ENCODE measurements around the gene NAA30. TPM values are rescaled to one million over a fixed set of nuclear protein-coding genes. Genes with fewer than 3 reads are reported as not detected.

Gene NAA30
- total RNA-seq, 1 donor from 2014 or later: 27.3 TPM

DNA sequence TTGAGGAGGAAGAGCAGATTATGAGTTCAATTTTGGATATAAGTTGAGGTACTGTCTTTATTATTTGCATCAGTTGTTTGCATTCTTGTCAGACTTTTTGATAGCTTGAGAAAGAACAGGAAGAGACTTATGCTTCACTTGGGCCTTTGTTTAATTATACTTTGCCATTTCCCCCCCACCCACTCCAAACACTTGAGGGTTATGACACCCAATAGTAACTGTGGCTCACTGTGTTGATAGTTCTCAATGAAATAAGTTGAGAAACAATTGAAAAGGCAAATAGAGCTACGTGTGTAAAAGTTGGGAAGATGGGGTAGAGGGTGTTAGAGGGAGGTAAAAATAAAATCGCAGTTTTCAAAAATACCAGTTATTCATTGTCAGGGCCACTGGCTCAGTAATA lies 17.7 kb downstream of the NAA30 start:
- Histone ChIP-seq H2AFZ (ENCODE audit: low read depth, low read length) (no peak overlapping the region), H3K27ac (ENCODE audit: low read depth, low read length) (no peak overlapping the region), H3K4me1 (ENCODE audit: insufficient read depth, low read length) (no peaks in the 10 kb centered on the region), H3K27me3 (ENCODE audit: insufficient read depth, low read length) (no peaks in the 10 kb centered on the region), H3K4me3 (ENCODE audit: insufficient read depth, low read depth, low read length) (no peak overlapping the region), H3K9me3 (ENCODE audit: insufficient read depth, low read depth, low read length) (no peaks in the 10 kb centered on the region), H3K9ac (ENCODE audit: low read length) (no peak overlapping the region), H3K36me3 (ENCODE audit: insufficient read depth, low read length) (peaks cover 23% of the 10 kb centered on the region), H3K4me2 (ENCODE audit: low read length) (no peak overlapping the region), H4K20me1 (ENCODE audit: insufficient read depth, low read length) (peaks cover 15% of the 10 kb centered on the region), H3K79me2 (ENCODE audit: insufficient read depth, low read length) (peaks cover 33% of the 10 kb centered on the region)
- TF ChIP-seq EZH2 (IDR thresholded peaks at IDR 0.05; ENCODE audit: insufficient read depth, low read length): no peak
- H3K4me1 Mint-ChIP-seq (ENCODE audit: low read depth, unreplicated experiment): no peaks in the 10 kb centered on the region
- no peak overlapping the region for H3K27ac Mint-ChIP-seq (ENCODE audit: unreplicated experiment)
- FAIRE-seq (no peak), DNase-seq (ENCODE audit: low read depth) (no peak)
- H3K4me3 Mint-ChIP-seq (ENCODE audit: unreplicated experiment): no peak overlapping the region
- H3K27me3 Mint-ChIP-seq (ENCODE audit: low read depth, unreplicated experiment): no peaks in the 10 kb centered on the region
- no peaks in the 10 kb centered on the region for H3K9me3 Mint-ChIP-seq (ENCODE audit: unreplicated experiment)
- peaks cover 9% of the 10 kb centered on the region for H3K36me3 Mint-ChIP-seq (ENCODE audit: low read depth, unreplicated experiment)

GRCh38 chr14:57408634-57409033 lies 18.2 kb downstream of the NAA30 start:
- Histone ChIP-seq H3K36me3 (ENCODE audit: insufficient read depth, low read length) (peaks cover 23% of the 10 kb centered on the region), H3K4me2 (ENCODE audit: low read length) (no peak overlapping the region), H2AFZ (ENCODE audit: low read depth, low read length) (no peak overlapping the region), H3K27me3 (ENCODE audit: insufficient read depth, low read length) (no peaks in the 10 kb centered on the region), H4K20me1 (ENCODE audit: insufficient read depth, low read length) (peaks cover 15% of the 10 kb centered on the region), H3K79me2 (ENCODE audit: insufficient read depth, low read length) (peaks cover 31% of the 10 kb centered on the region), H3K4me3 (ENCODE audit: insufficient read depth, low read depth, low read length) (no peak overlapping the region), H3K4me1 (ENCODE audit: insufficient read depth, low read length) (no peaks in the 10 kb centered on the region), H3K9me3 (ENCODE audit: insufficient read depth, low read depth, low read length) (no peaks in the 10 kb centered on the region), H3K27ac (ENCODE audit: low read depth, low read length) (no peak overlapping the region), H3K9ac (ENCODE audit: low read length) (no peak overlapping the region)
- Mint-ChIP-seq H3K4me3 (ENCODE audit: unreplicated experiment) (no peak overlapping the region), H3K27me3 (ENCODE audit: low read depth, unreplicated experiment) (no peaks in the 10 kb centered on the region), H3K9me3 (ENCODE audit: unreplicated experiment) (no peaks in the 10 kb centered on the region), H3K4me1 (ENCODE audit: low read depth, unreplicated experiment) (no peaks in the 10 kb centered on the region), H3K36me3 (ENCODE audit: low read depth, unreplicated experiment) (peaks cover 9% of the 10 kb centered on the region), H3K27ac (ENCODE audit: unreplicated experiment) (no peak overlapping the region)
- FAIRE-seq: no peak
- TF ChIP-seq, protein P1, sequence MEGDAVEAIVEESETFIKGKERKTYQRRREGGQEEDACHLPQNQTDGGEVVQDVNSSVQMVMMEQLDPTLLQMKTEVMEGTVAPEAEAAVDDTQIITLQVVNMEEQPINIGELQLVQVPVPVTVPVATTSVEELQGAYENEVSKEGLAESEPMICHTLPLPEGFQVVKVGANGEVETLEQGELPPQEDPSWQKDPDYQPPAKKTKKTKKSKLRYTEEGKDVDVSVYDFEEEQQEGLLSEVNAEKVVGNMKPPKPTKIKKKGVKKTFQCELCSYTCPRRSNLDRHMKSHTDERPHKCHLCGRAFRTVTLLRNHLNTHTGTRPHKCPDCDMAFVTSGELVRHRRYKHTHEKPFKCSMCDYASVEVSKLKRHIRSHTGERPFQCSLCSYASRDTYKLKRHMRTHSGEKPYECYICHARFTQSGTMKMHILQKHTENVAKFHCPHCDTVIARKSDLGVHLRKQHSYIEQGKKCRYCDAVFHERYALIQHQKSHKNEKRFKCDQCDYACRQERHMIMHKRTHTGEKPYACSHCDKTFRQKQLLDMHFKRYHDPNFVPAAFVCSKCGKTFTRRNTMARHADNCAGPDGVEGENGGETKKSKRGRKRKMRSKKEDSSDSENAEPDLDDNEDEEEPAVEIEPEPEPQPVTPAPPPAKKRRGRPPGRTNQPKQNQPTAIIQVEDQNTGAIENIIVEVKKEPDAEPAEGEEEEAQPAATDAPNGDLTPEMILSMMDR (IDR thresholded peaks at IDR 0.05; ENCODE audit: insufficient read depth, low read depth, low read length): no peak
- no peak for TF ChIP-seq EZH2 (IDR thresholded peaks at IDR 0.05; ENCODE audit: insufficient read depth, low read length)
- DNase-seq (ENCODE audit: low read depth): no peak

DNA sequence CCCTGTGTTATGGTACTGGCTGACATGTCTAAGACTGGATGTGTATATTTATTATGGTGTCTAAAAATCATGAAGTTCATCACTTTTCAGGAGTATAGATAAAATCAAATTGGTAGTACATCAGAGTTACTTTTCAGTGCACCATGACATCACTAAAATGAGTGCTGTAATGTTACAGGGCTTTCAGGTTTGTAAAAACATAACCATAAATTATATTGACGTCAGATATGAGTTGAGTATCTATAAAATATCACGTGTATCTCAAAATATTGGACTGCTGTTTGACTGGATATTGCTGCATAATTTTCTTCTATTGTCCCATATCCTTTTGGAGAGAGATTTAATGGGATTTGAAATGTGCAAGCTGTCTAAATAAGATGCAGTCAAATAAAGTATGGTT lies 22.0 kb downstream of the NAA30 start:
- H3K27ac ChIP-seq (ENCODE audit: low read depth, low read length): no peak overlapping the region
- peaks cover 4% of the 10 kb centered on the region for H3K36me3 Mint-ChIP-seq (ENCODE audit: low read depth, unreplicated experiment)
- H2AFZ ChIP-seq (ENCODE audit: low read depth, low read length): no peak overlapping the region
- no peaks in the 10 kb centered on the region for H3K27me3 ChIP-seq (ENCODE audit: insufficient read depth, low read length)
- H3K4me1 ChIP-seq (ENCODE audit: insufficient read depth, low read length): no peaks in the 10 kb centered on the region
- H3K79me2 ChIP-seq (ENCODE audit: insufficient read depth, low read length): peaks cover 10% of the 10 kb centered on the region
- no peaks in the 10 kb centered on the region for H3K9me3 ChIP-seq (ENCODE audit: insufficient read depth, low read depth, low read length)
- TF ChIP-seq EZH2 (IDR thresholded peaks at IDR 0.05; ENCODE audit: insufficient read depth, low read length): no peak
- TF ChIP-seq, protein P1 (IDR thresholded peaks at IDR 0.05; ENCODE audit: insufficient read depth, low read depth, low read length): no peak
- peaks cover 9% of the 10 kb centered on the region for H4K20me1 ChIP-seq (ENCODE audit: insufficient read depth, low read length)
- peaks cover 20% of the 10 kb centered on the region for H3K36me3 ChIP-seq (ENCODE audit: insufficient read depth, low read length)
- DNase-seq (ENCODE audit: low read depth): no peak
- no peaks in the 10 kb centered on the region for H3K9me3 Mint-ChIP-seq (ENCODE audit: unreplicated experiment)
- H3K27ac Mint-ChIP-seq (ENCODE audit: unreplicated experiment): no peak overlapping the region
- no peak overlapping the region for H3K4me2 ChIP-seq (ENCODE audit: low read length)
- H3K4me3 ChIP-seq (ENCODE audit: insufficient read depth, low read depth, low read length): no peak overlapping the region
- no peaks in the 10 kb centered on the region for H3K4me1 Mint-ChIP-seq (ENCODE audit: low read depth, unreplicated experiment)
- no peak overlapping the region for H3K9ac ChIP-seq (ENCODE audit: low read length)
- FAIRE-seq: no peak
- no peak overlapping the region for H3K4me3 Mint-ChIP-seq (ENCODE audit: unreplicated experiment)
- no peaks in the 10 kb centered on the region for H3K27me3 Mint-ChIP-seq (ENCODE audit: low read depth, unreplicated experiment)

Measured in astrocyte (in vitro differentiated cells and primary cell).